ENCODE results near the gene RNF152.

DNA sequence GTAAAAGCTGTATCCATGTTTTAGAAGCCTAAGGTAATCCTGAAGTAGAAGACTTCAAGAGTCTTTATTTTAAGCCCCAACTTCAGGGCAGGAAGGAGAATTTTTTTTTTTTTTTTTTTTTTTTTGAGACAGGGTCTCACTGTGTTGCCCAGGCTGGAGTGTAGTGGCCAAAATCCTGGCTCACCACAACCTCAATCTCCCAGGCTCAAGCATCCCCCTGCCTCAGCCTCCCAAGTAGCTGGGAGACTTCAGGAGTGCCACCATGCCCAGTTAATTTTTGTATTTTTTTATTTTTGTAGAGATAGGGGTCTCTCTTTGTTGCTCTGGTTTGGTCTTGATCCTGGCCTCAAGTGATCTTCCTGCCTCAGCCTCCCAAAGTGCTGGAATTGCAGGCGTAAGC lies 3.3 kb upstream of the RNF152 start:
- no peak for TF ChIP-seq POLR2AphosphoS5 (IDR thresholded peaks at IDR 0.05)
- TF ChIP-seq POLR2A (IDR thresholded peaks at IDR 0.05), result no peak

Measured in sigmoid colon (tissue), 4 donors.